HL-60/S4 treated with phorbol 12-myristate 13-acetate at 8.2 ng/mL for 4 days and 3 days (cell line): ENCODE data around the gene GRIK2.
"Not testable (repeated sequence)": the region's sequence is repeated elsewhere in the genome, so short reads cannot be mapped to it uniquely, and the experiment has no call there.

Source experiments
- in situ Hi-C: fragments of 300-500 bp; cut with MboI; formaldehyde crosslinking; loops from 2 replicates; pipeline ENCODE4 v1.15.0; 2022; ENCODE audit warnings: low sequenced_read_pairs

Gene GRIK2

DNA sequence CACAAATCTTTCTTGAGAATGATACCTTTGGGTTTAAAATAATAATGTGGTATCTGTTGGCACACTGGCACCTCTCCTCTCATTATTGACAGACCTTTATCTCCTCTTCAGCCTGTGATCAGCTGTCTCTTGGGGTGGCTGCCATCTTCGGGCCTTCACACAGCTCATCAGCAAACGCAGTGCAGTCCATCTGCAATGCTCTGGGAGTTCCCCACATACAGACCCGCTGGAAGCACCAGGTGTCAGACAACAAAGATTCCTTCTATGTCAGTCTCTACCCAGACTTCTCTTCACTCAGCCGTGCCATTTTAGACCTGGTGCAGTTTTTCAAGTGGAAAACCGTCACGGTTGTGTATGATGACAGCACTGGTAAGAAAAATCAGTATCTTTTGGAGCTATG, 232.8 kb downstream of the GRIK2 start:
- in situ Hi-C loops = no loop called here

DNA sequence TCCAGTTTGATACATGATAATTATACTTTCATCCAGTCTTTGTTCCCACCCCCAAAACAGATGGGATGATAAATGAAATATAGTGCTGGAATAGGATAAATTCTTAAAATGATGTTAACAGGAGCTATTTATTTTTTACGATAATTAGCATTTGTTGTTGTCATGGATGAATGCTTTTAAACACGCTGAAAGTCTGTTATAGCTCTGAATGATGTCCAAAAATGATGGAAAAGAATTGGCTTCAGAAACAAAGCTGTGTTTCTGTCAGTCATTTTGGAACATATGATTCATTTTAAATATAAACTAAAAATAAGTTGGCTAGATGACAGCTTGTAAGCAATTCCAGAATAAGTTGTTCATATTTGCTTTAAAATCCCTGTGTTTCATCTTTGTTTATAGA, 237.4 kb downstream of the GRIK2 start:
- in situ Hi-C loops = no loop called here

GRCh38 chr6:101633081-101633480, 239.6 kb downstream of the GRIK2 start:
- in situ Hi-C loops = no loop called here

- in situ Hi-C loops = not testable (repeated sequence)
Observed at GRCh38 chr6:101638865-101639264, 245.4 kb downstream of the GRIK2 start.

- in situ Hi-C loops = no loop called here
Observed at GRCh38 chr6:101640131-101640530, 246.6 kb downstream of the GRIK2 start.

DNA sequence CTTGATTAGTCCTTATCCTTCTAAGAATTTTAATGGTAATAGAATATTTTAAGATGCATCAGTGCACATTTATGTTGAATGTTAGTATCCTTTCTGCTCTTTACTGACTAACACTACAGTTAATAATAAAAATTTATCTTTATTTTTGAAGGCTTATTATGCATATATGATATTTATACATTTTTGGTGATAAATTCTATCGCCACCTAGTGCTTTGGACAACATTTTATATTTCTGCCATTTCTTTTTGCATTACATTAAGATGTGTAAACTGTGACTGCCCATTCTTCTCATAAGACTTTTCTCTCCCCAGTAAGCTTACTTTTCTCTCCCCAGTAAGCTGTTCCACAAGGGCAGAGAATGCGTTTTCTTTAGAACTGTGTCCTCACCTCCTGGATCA, 252.3 kb downstream of the GRIK2 start:
- in situ Hi-C loops = no loop called here

DNA sequence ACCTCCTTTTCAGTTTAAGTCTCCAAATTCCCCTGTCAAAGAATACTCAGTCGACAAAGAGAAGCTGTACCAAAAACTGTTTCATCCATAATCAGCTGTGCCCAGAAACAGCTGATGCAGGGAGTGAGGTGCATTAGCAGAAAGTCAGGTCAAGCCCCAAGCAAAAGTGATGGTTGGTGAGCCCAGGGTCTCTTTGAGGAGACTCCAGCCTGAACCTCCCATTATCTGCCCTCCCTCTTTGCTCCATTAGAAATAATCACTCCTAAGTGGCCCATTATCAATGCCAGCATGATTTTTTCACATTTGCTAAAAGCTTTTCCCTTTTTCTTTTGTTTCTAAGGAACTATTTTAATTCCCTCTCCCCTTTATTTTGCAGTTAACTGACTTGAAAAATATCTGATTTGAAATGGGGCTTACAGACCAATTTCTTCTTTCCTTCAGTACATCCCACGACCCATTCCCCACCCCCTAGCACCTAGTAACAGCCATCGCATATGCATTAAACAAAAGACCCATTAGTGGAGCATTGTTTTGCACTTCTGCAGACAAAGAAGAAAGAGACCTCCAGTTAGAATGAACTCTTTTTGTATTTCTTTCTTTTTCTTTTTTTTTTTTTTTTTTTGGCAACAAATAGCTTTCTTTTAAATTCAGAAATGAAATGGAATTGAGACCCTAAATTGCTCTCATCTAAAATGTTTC, 257.0 kb downstream of the GRIK2 start:
- in situ Hi-C loops = no loop called here

- in situ Hi-C loops = no loop called here
Observed at GRCh38 chr6:101652079-101652478, 258.6 kb downstream of the GRIK2 start.

- in situ Hi-C loops = no loop called here
Observed at GRCh38 chr6:101655109-101655508, 261.6 kb downstream of the GRIK2 start.

DNA sequence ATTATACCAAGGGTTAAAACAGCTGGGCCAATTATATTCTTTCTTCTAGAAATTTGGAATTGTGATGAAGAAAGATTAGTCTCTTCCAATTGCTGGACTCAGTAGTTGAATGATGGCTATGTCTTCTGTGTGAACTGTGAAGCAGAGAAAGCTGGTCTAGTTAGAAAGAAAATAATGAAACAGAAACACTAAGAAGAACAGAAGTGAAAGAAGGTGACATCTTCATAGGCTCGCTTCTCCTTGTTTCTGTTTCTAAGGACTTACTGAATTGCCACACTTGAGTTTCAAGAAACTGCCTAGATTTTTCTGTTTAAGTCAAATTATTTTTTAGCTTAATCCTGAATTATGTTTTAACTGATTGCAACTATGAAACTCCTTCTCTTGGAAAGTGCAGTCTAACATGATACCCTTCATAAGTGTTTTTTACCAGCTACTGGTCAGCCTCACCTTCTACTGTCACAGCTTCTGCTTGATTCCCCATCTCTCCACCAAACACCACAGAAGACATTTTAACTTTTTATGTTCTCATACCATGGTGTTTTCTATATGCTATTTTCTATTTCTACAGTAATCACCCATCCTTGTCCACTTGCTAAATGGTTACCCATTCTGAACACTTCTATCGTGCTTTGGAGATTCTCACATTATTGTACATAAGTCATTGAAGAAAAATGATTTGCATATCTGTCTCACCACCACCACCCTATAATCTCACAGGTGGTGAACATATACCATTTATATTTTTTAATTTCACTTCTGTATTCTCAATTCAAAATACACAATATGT, 268.8 kb downstream of the GRIK2 start:
- in situ Hi-C loops = no loop called here

- in situ Hi-C loops = no loop called here
Observed at GRCh38 chr6:101663100-101663499, 269.6 kb downstream of the GRIK2 start.

DNA sequence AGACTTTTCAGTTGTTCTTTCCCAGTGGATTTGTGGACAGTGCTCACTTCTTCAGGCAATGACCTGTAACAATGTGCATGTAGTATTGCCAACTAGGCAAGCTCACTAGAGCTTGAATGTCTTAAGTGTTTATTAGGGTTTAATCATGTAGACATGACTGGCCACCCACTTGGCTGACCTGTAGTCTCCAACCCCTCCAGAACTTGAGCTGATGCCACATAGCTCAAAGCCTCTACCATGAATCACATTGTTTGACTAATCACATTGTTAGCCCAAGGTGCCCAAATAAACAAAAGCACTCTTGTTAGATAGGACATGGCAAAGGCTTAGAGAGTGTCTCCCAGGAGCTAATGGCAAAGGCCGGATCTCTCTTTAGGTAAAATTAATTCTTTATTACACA, 272.7 kb downstream of the GRIK2 start:
- in situ Hi-C loops = no loop called here

DNA sequence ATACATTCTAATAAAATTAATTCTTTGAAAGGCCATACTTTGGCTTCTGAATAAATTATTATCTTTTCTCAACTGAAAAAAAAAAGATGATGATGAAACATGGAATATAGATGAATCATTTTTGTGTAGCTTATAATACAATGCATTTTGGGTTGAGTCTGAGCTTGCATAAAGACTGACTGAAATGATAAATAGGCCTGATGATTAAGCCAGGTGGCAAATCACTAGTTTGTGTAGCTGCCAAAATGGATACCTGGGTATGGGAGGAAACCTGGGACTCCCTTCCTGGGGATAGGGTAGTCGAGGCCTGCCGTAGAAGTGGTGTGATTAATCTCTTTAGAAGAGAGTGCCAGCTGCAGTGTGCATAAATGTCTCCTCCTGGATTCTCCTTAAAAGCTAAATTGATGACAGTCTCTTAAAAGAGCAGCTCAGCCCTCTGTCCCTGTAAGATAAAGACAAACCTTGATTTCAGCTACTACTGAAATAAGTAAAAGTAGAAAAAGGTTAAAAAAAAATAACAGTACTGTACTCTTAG, 275.1 kb downstream of the GRIK2 start:
- in situ Hi-C loops = no loop called here

GRCh38 chr6:101676187-101676586, 282.7 kb downstream of the GRIK2 start:
- in situ Hi-C loops = no loop called here

DNA sequence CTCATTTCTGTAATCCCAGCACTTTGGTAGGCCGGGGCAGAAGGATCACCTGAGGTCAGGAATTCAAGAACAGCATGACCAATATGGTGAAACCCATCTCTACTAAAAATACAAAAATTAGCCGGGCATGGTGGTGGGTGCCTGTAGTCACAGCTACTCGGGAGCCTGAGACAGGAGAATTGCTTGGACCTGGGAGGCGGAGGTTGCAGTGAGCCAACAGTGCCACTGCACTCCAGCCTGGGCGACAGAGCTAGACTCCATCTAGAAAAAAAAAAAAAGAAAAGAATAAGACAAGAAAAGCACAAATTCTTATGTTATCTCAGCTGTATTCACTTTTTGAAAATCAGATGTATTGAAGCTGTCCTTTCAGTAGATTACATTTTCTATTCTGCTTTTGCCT, 289.4 kb downstream of the GRIK2 start:
- in situ Hi-C loops = no loop called here

- in situ Hi-C loops = no loop called here
Observed at GRCh38 chr6:101683884-101684283, 290.4 kb downstream of the GRIK2 start.

GRCh38 chr6:101686653-101687052, 293.1 kb downstream of the GRIK2 start:
- in situ Hi-C loops = no loop called here

- in situ Hi-C loops = no loop called here
Observed at GRCh38 chr6:101689156-101689555, 295.6 kb downstream of the GRIK2 start.

GRCh38 chr6:101689695-101690094, 296.2 kb downstream of the GRIK2 start:
- in situ Hi-C loops = no loop called here

- in situ Hi-C loops = no loop called here
Observed at GRCh38 chr6:101700655-101701054, 307.1 kb downstream of the GRIK2 start.

- in situ Hi-C loops = no loop called here
Observed at GRCh38 chr6:101703311-101703710, 309.8 kb downstream of the GRIK2 start.

DNA sequence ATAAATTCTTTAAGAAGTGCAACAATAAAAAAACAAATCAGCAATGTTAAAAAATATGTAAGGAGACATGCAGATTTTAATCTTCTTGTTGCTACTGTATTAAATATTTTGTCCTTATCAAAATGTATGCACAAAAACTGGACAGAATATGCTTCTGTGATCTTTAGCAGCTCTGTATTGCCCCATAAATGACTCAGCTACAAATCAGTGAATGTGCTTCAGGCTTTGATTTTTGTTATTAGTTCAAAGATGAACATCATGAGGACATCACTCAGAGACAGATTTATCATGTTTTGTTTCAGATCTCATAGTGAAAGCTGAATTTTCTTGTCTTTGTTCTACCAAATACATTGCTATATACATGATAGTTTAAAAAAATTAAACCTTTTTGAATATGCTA, 312.4 kb downstream of the GRIK2 start:
- in situ Hi-C loops = no loop called here
